ENCODE results near the gene IRF4.

Gene IRF4

GRCh38 chr6:381742-382461, 9.7 kb upstream of the IRF4 start:
- no peak for DNase-seq (ENCODE audit: low spot score)

- DNase-seq (ENCODE audit: low spot score) = no peak
These were observed 8.4 kb upstream of the IRF4 start for GRCh38 chr6:382883-383810.

GRCh38 chr6:383856-384255, 7.7 kb upstream of the IRF4 start:
- DNase-seq (ENCODE audit: low spot score) = no peak

GRCh38 chr6:384898-385297, 6.7 kb upstream of the IRF4 start:
- no peak for DNase-seq (ENCODE audit: low spot score)

GRCh38 chr6:385614-386013, 5.9 kb upstream of the IRF4 start:
- DNase-seq (ENCODE audit: low spot score) = no peak

GRCh38 chr6:386688-387266, 4.8 kb upstream of the IRF4 start:
- DNase-seq (ENCODE audit: low spot score) = no peak

GRCh38 chr6:387293-387741, 4.2 kb upstream of the IRF4 start:
- DNase-seq (ENCODE audit: low spot score) = no peak

- DNase-seq (ENCODE audit: low spot score) = no peak
These were observed 3.2 kb upstream of the IRF4 start for GRCh38 chr6:388202-388903.

- no peak for DNase-seq (ENCODE audit: low spot score)
These were observed 2.4 kb upstream of the IRF4 start for GRCh38 chr6:389143-389542.

GRCh38 chr6:389622-390021, 1.9 kb upstream of the IRF4 start:
- DNase-seq (ENCODE audit: low spot score) = no peak

- DNase-seq (ENCODE audit: low spot score) = no peak
These were observed 516 bp upstream of the IRF4 start for GRCh38 chr6:390914-391558.

GRCh38 chr6:392441-393390, 1.2 kb downstream of the IRF4 start:
- no peak for DNase-seq (ENCODE audit: low spot score)

- DNase-seq (ENCODE audit: low spot score) = no peak
These were observed 2.1 kb downstream of the IRF4 start for GRCh38 chr6:393391-394221.

GRCh38 chr6:394641-395289, 3.2 kb downstream of the IRF4 start:
- no peak for DNase-seq (ENCODE audit: low spot score)

- no peak for DNase-seq (ENCODE audit: low spot score)
These were observed 4.0 kb downstream of the IRF4 start for GRCh38 chr6:395432-396125.

- no peak for DNase-seq (ENCODE audit: low spot score)
These were observed 4.6 kb downstream of the IRF4 start for GRCh38 chr6:396126-396520.

- DNase-seq (ENCODE audit: low spot score) = no peak
These were observed 5.5 kb downstream of the IRF4 start for GRCh38 chr6:397056-397455.

- no peak for DNase-seq (ENCODE audit: low spot score)
These were observed 6.1 kb downstream of the IRF4 start for GRCh38 chr6:397604-398003.

GRCh38 chr6:398065-398464, 6.5 kb downstream of the IRF4 start:
- DNase-seq (ENCODE audit: low spot score) = no peak

All from hematopoietic multipotent progenitor cell treated with erythropoietin and hydrocortisone succinate and interleukin-3 and kit ligand, for 15 days (in vitro differentiated cells).